Body of pancreas (tissue), 4 donors: ENCODE results near the gene PDXP. TPM values are rescaled to one million over a fixed set of nuclear protein-coding genes. Genes with fewer than 3 reads are reported as not detected.

Source experiments
- ATAC-seq: fragments of 150-250 bp; one replicate; pipeline ENCODE4 v1.9.1; 2016
- DNase-seq, 4 donors: peaks; one replicate each; pipeline ENCODE4 v3.0.0-alpha.2; 2019
- H3K27ac ChIP-seq, 4 donors: fragments of 200-600 bp; sonication (generic); 1 replicate in 3 of 4; 2 replicates in 1 of 4; pipeline versions ENCODE4 v1.5.1 to v1.6.1; 2016 to 2019; ENCODE audit warnings: mild to moderate bottlenecking in 1 of 4, mixed read lengths in 1 of 4, moderate library complexity in 1 of 4
- H3K27me3 ChIP-seq, 2 donors: fragments of 200-600 bp; sonication (generic); one replicate each; pipeline ENCODE4 v1.6.0; 2016; ENCODE audit warnings: mild to moderate bottlenecking in 1 of 2
- H3K36me3 ChIP-seq, 2 donors: fragments of 200-600 bp; sonication (generic); replicated peaks in 1 of 2; 2 replicates each; pipeline ENCODE4 v1.5.1; 2016; ENCODE audit warnings: low read depth in 2 of 2; ENCODE audit not compliant: insufficient read depth in 1 of 2
- H3K4me1 ChIP-seq: fragments of 200-600 bp; sonication (generic); one replicate; pipeline ENCODE4 v1.6.0; 2016
- H3K4me3 ChIP-seq, 2 donors: fragments of 200-600 bp; sonication (generic); 1 replicate in 1 of 2; 2 replicates in 1 of 2; pipeline ENCODE4 v1.5.1; 2016 to 2019
- H3K9me3 ChIP-seq, 3 donors: fragments of 200-600 bp; sonication (generic); 1 replicate in 2 of 3; 2 replicates in 1 of 3; pipeline ENCODE4 v1.5.1; 2016
- POLR2A ChIP-seq, 3 donors: fragments of 450-650 bp; IDR thresholded peaks; one replicate each; pipeline ENCODE4 v1.6.1; 2016; ENCODE audit warnings: antibody characterized with exemption in 3 of 3, mild to moderate bottlenecking in 2 of 3
- WGBS, 2 donors: methylation state at CpG; one replicate each; pipeline ENCODE4 v1.1.5; 2017; 5-methylcytosine and 5-hydroxymethylcytosine counted together
- intact Hi-C: fragments of 100-400 bp; cut with DNase I; formaldehyde crosslinking; loops from one replicate; pipeline ENCODE4 v1.15.1; 2023
- total RNA-seq, 2 donors: library from RNA; depleted of rRNA; stranded (reverse); fragments of >200 nt; gene quantifications; one replicate each; pipeline ENCODE4 v1.1.0, GENCODE V29; 2016
- TF ChIP-seq, protein P1 (sequence below), 7 experiments: fragments of 450-650 bp in 4 of 7; fragments of 200-600 bp in 3 of 7; sonication (generic) in 3 of 7; IDR thresholded peaks; one replicate each; pipeline ENCODE4 v1.5.1; 2016 to 2019; ENCODE audit warnings: antibody characterized with exemption in 7 of 7

The PDXP gene
- total RNA-seq, 2 donors from 2014 or later: 7.0 to 23.1 TPM

DNA sequence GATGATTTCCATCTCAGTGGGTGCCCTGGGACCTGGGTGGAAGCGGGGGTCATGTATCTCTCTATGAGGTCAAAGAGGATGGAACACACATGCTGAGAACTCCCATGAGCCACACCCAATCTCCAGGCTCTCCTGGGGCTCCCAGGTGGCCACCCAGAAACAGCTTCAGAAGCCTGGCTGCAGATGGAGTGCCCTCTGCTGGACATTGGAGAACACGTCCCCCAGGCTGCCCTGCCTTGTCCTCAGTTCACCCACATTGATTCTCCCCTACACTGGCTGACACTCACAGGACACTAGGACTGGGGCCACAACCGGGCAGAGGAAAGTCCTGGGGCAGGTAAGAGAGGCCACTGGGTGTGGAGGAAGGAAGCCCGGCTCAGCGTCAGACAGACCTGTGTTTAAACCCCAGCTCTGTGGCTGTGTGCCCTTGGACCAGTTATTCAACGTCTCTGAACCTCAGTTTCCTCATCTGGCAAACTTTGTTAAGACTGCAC lies 23.1 kb downstream of the PDXP start:
- H3K27ac ChIP-seq: no peak overlapping the region
- ATAC-seq (peak; percentile 73), DNase-seq (peak; percentile 84 to 87 (median 86))
- H3K4me1 ChIP-seq: peaks cover 23% of the 10 kb centered on the region
- intact Hi-C loops: loop anchor here (5.0 kb wide), 1 partner anchor 34 kb away; no protein-coding TSS in a partner anchor
- WGBS, 2 donors: 2 to 12% methylated on average over 5 to 6 of the region's 6 CpGs
- H3K9me3 ChIP-seq: no peaks in the 10 kb centered on the region
- H3K4me3 ChIP-seq: no peak overlapping the region
- no peaks in the 10 kb centered on the region for H3K36me3 ChIP-seq
- TF ChIP-seq POLR2A (IDR thresholded peaks at IDR 0.05): no peak
- TF ChIP-seq, protein P1, sequence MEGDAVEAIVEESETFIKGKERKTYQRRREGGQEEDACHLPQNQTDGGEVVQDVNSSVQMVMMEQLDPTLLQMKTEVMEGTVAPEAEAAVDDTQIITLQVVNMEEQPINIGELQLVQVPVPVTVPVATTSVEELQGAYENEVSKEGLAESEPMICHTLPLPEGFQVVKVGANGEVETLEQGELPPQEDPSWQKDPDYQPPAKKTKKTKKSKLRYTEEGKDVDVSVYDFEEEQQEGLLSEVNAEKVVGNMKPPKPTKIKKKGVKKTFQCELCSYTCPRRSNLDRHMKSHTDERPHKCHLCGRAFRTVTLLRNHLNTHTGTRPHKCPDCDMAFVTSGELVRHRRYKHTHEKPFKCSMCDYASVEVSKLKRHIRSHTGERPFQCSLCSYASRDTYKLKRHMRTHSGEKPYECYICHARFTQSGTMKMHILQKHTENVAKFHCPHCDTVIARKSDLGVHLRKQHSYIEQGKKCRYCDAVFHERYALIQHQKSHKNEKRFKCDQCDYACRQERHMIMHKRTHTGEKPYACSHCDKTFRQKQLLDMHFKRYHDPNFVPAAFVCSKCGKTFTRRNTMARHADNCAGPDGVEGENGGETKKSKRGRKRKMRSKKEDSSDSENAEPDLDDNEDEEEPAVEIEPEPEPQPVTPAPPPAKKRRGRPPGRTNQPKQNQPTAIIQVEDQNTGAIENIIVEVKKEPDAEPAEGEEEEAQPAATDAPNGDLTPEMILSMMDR (IDR thresholded peaks at IDR 0.05): peak; percentile 78 to 95 (median 92)
- H3K27me3 ChIP-seq: no peaks in the 10 kb centered on the region

DNA sequence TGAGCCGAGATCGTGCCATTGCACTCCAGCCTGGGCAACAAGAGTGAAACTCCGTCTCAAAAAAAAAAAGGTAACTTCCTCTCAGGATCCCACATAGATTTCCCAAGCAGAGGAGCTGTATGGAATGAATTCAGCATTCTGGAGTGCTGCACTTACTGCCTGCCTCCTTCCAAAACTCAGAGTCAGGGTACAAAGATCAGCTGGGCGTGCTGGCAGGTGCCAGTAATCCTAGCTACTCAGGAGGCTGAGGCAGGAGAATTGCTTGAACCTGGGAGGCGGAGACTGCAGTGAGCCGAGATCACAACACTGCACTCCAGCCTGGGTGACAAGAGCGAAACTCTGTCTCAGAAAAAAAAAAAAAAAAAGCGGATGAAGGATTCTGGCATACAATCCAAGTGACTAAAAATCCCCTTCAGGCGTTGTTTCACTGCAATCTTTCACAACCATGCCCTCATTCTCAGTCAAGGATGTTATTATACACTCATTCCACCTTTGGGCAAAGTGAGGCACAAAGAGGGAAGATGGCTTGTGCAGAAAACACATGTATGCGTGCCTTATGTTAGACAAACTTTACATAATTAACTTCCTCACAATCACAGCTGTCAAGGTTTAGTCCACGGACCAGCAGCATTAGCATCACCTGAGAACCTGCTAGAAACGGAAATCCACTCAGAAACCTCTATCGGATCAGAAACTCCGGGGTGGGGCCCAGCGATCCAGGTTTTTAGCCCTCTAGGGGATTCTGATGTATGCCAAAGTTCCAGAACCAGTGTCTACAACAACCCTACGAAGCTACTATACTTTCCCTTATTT lies 26.5 kb downstream of the PDXP start:
- intact Hi-C loops: loop anchor here (5.0 kb wide), 1 partner anchor 38 kb away; no protein-coding TSS in a partner anchor
- no peaks in the 10 kb centered on the region for H3K9me3 ChIP-seq
- 60 to 72% methylated on average over 16 of the region's 16 CpGs for WGBS, 2 donors
- DNase-seq (no peak), ATAC-seq (no peak)
- no peaks in the 10 kb centered on the region for H3K27me3 ChIP-seq
- H3K4me3 ChIP-seq: no peak overlapping the region
- no peak for TF ChIP-seq POLR2A (IDR thresholded peaks at IDR 0.05)
- H3K36me3 ChIP-seq: peaks cover 0 to 3% of the 10 kb centered on the region in 2 donors
- H3K4me1 ChIP-seq: peaks cover 20% of the 10 kb centered on the region
- no peak overlapping the region for H3K27ac ChIP-seq

DNA sequence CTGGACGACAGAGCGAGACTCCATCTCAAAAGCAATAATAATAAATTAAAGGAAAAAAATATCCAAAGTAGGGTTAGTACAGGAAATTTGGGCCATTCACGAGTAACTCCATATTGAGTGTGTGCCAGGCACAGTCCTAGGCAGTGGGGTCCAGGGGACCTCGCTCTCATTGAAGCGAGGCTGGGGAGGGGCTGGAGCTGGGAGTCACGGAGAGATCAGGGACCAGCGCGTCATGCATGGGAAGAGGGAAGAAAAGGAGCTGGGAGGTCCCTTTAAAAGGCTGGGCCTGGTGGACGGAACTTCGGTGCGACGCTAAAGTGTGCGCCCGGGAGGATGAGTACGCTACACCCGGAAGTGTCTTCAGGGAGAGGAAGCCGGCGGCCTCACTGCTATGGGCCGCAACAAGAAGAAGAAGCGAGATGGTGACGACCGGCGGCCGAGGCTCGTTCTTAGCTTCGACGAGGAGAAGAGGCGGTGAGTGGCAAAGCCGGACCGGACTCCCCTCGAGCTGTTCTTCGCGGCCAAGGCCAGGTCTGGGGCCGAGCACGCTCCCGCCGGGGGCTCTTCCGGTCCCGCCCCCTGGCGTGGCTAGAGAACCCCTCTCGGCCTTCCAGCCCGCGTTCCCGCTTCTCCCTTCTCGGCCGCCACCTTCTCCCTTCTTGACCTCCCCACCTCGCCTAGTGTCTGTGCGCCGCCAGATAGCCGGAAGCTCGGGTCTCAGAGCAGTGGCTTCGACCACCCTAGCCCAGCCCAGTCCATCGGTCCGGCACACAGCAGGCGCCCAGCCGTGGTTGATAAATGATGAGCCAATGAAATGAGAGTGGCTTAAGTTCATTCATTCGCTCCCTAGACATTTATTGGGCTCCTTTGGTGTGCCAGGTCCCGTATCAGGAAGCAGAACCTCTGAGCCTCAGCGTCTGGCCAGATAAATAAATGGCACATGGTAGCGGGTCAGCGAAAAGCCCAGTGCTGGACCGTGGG lies 27.8 kb downstream of the PDXP start, which contains the start of gene NOL12:
Gene NOL12, plus strand, starts transcription at position 342 of the 981 bp plus-strand sequence. Its CDS starts 50 bp downstream, at position 392.
- TF ChIP-seq, protein P1 (IDR thresholded peaks at IDR 0.05): peak in 3 of 7 experiments; percentile 5 to 11 (median 5)
- peak in 2 of 3 donors; percentile 62 to 73 for TF ChIP-seq POLR2A (IDR thresholded peaks at IDR 0.05)
- DNase-seq: peak; percentile 84 to 89 (median 87)
- H3K27ac ChIP-seq: peak within 1 kb of the TSS; percentile 63 to 89 (median 70)
- H3K36me3 ChIP-seq: peaks cover 3 to 12% of the 10 kb centered on the region in 2 donors
- 2 to 3% methylated on average over 36 to 60 of the region's 62 CpGs for WGBS, 2 donors
- H3K4me3 ChIP-seq: peak within 1 kb of the TSS; percentile 29 to 100
- no peaks in the 10 kb centered on the region for H3K27me3 ChIP-seq
- intact Hi-C loops: no loop called here
- H3K4me1 ChIP-seq: peaks cover 17% of the 10 kb centered on the region
- no peaks in the 10 kb centered on the region for H3K9me3 ChIP-seq
- ATAC-seq: peak; percentile 87

DNA sequence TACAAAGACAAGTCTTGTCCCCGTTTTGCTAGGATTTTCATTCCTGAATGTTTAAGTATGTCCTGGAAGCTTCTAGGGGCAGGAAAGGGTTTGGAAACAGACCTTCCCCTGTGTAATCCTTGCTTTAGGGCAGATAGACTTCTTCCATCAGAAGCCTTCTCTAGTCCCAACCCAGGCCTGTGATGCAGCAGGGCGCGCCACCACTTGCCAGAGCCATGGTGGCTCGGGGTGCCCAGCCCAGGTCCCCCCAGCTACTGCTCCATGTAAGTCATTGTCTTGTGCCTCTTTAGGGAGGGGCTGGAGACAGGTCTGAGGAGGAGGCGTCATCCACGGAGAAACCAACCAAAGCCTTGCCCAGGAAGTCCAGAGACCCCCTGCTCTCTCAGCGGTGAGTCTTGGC lies 31.9 kb downstream of the PDXP start:
- no peak overlapping the region for H3K27ac ChIP-seq
- H3K9me3 ChIP-seq: no peaks in the 10 kb centered on the region

More for the DNA sequence above, 31.9 kb downstream of the PDXP start:
- Histone ChIP-seq H3K4me3 (no peak overlapping the region), H3K27me3 (no peaks in the 10 kb centered on the region), H3K4me1 (peaks cover 11% of the 10 kb centered on the region), H3K36me3 (peaks cover 5 to 19% of the 10 kb centered on the region in 2 donors)
- 91 to 93% methylated on average over 3 to 7 of the region's 7 CpGs for WGBS, 2 donors
- intact Hi-C loops: loop anchor here (10.0 kb wide), 1 partner anchor 156 kb away; no protein-coding TSS in a partner anchor
- no peak for ATAC-seq
- no peak for DNase-seq
- no peak for TF ChIP-seq POLR2A (IDR thresholded peaks at IDR 0.05)
- TF ChIP-seq, protein P1 (IDR thresholded peaks at IDR 0.05): no peak
